ENCODE measurements around the gene KCNN3. TPM values are rescaled to one million over a fixed set of nuclear protein-coding genes. Genes with fewer than 3 reads are reported as not detected.

Gene KCNN3
- total and polyA plus RNA-seq, 2 donors (not counting 1 experiment from before 2014, with no cell fraction given), result 0.17 to 0.82 TPM

DNA sequence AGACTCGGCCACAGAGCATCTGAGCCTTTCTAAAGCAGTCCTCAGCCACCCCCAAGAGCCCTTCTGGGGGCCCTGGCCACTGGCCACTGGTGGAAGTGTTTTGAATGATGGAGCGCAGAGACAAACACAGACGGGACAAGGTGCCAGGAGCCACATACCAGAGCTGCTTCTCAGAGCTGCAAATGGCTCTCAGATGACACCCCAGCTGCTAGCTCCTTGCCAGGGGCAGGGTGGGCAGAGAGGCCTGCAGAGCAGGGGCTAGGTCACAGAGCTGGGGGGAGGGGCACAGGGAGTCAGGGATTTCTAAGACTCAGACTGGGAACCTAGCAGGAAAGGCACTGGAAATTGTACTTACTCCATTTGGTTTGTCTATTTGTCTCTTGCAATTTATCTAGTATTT, 30.4 kb downstream of the KCNN3 start:
- peaks cover 20% of the 10 kb centered on the region for H3K27me3 Mint-ChIP-seq
- DNase-seq (no peak), ATAC-seq (ENCODE audit: low read depth) (no peak)
- H3K4me1 Mint-ChIP-seq, result peaks cover 16% of the 10 kb centered on the region
- H3K4me3 ChIP-seq (ENCODE audit: control extremely low read depth in 1 of 5, extremely low read depth in 1 of 5, insufficient read depth in 1 of 5, low read depth in 2 of 5, low read length in 4 of 5), result no peak overlapping the region
- no peaks in the 10 kb centered on the region for H3K9me3 ChIP-seq (ENCODE audit: control extremely low read depth in 1 of 3, control insufficient read depth in 2 of 3, insufficient read depth in 1 of 3, low read length in 2 of 3)
- no peaks in the 10 kb centered on the region for H4K20me1 ChIP-seq (ENCODE audit: control insufficient read depth, insufficient read depth, low read length, poor library complexity, severe bottlenecking)
- no peak overlapping the region for H3K4me2 ChIP-seq (replicated peaks; ENCODE audit: low read depth, low read length, poor library complexity, severe bottlenecking)
- H3K27ac Mint-ChIP-seq, result no peak overlapping the region
- peaks cover 0 to 2% (median 0%) of the 10 kb centered on the region in 4 experiments for H3K27me3 ChIP-seq (replicated peaks in 1 of 4; ENCODE audit: control extremely low read depth in 1 of 4, control insufficient read depth in 3 of 4, insufficient read depth in 4 of 4, low read length in 3 of 4)
- H3K9ac ChIP-seq (ENCODE audit: low read length), result no peak overlapping the region
- H3K4me3 Mint-ChIP-seq, result no peak overlapping the region
- H2AFZ ChIP-seq (ENCODE audit: insufficient read depth, low read depth, low read length, poor library complexity, severe bottlenecking), result no peak overlapping the region
- H3K4me1 ChIP-seq (ENCODE audit: control insufficient read depth in 2 of 2, insufficient read depth in 2 of 2, low read length in 2 of 2), result peaks cover 0 to 18% of the 10 kb centered on the region in 2 donors
- intact Hi-C loops (cut with micrococcal nuclease), result no loop called here
- ChIA-PET POLR2A (no interaction called here), CTCF (no interaction called here)
- TF ChIP-seq, protein P1, sequence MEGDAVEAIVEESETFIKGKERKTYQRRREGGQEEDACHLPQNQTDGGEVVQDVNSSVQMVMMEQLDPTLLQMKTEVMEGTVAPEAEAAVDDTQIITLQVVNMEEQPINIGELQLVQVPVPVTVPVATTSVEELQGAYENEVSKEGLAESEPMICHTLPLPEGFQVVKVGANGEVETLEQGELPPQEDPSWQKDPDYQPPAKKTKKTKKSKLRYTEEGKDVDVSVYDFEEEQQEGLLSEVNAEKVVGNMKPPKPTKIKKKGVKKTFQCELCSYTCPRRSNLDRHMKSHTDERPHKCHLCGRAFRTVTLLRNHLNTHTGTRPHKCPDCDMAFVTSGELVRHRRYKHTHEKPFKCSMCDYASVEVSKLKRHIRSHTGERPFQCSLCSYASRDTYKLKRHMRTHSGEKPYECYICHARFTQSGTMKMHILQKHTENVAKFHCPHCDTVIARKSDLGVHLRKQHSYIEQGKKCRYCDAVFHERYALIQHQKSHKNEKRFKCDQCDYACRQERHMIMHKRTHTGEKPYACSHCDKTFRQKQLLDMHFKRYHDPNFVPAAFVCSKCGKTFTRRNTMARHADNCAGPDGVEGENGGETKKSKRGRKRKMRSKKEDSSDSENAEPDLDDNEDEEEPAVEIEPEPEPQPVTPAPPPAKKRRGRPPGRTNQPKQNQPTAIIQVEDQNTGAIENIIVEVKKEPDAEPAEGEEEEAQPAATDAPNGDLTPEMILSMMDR (IDR thresholded peaks at IDR 0.05), result no peak
- no peak for TF ChIP-seq EZH2 (IDR thresholded peaks at IDR 0.05; ENCODE audit: borderline replicate concordance, insufficient read depth, low read depth, low read length, poor library complexity, severe bottlenecking)
- WGBS (ENCODE audit: insufficient coverage), result 93% methylated on average over 3 of the region's 3 CpGs
- no peaks in the 10 kb centered on the region for H3K9me3 Mint-ChIP-seq (ENCODE audit: insufficient read depth)
- no peaks in the 10 kb centered on the region for H3K79me2 ChIP-seq (ENCODE audit: control insufficient read depth, insufficient read depth, low read length)
- no peak overlapping the region for H3K27ac ChIP-seq (ENCODE audit: low read length in 2 of 2)
- H3K36me3 ChIP-seq (replicated peaks in 1 of 2; ENCODE audit: control extremely low read depth in 1 of 2, control insufficient read depth in 1 of 2, extremely low read depth in 1 of 2, insufficient read depth in 2 of 2, low read length in 1 of 2), result no peaks in the 10 kb centered on the region

DNA sequence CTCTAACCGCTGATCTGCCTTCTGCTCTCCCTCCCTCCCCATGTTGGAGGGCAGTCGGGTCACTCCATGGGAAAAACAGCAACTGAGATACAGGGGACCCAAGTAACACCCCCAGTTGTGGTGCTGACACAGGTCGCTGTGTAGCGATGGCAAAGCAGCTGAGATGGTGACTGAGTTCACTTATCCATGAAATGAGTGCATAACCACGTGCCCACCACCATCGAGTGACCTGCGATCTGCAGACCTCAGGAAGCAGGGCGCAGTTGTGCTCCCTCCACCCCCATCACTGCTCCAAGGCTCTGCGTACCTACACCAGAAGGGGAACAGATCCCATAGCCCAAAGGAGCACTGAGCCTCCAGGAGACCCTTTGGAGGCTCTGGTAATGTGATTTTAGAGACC, 31.1 kb downstream of the KCNN3 start:
- ATAC-seq (ENCODE audit: low read depth), result no peak
- peaks cover 0 to 2% (median 0%) of the 10 kb centered on the region in 4 experiments for H3K27me3 ChIP-seq (replicated peaks in 1 of 4; ENCODE audit: control extremely low read depth in 1 of 4, control insufficient read depth in 3 of 4, insufficient read depth in 4 of 4, low read length in 3 of 4)
- TF ChIP-seq EZH2 (IDR thresholded peaks at IDR 0.05; ENCODE audit: borderline replicate concordance, insufficient read depth, low read depth, low read length, poor library complexity, severe bottlenecking), result no peak
- TF ChIP-seq, protein P1 (IDR thresholded peaks at IDR 0.05), result no peak
- no peak overlapping the region for H3K27ac ChIP-seq (ENCODE audit: low read length in 2 of 2)
- 84% methylated on average over 8 of the region's 9 CpGs for WGBS (ENCODE audit: insufficient coverage)
- no peak overlapping the region for H3K4me3 ChIP-seq (ENCODE audit: control extremely low read depth in 1 of 5, extremely low read depth in 1 of 5, insufficient read depth in 1 of 5, low read depth in 2 of 5, low read length in 4 of 5)
- no peak overlapping the region for H3K27ac Mint-ChIP-seq
- no peaks in the 10 kb centered on the region for H4K20me1 ChIP-seq (ENCODE audit: control insufficient read depth, insufficient read depth, low read length, poor library complexity, severe bottlenecking)
- POLR2A ChIA-PET, result no interaction called here
- H3K79me2 ChIP-seq (ENCODE audit: control insufficient read depth, insufficient read depth, low read length), result no peaks in the 10 kb centered on the region
- H3K4me2 ChIP-seq (replicated peaks; ENCODE audit: low read depth, low read length, poor library complexity, severe bottlenecking), result no peak overlapping the region
- no peak for DNase-seq
- CTCF ChIA-PET, result no interaction called here
- H2AFZ ChIP-seq (ENCODE audit: insufficient read depth, low read depth, low read length, poor library complexity, severe bottlenecking), result no peak overlapping the region
- H3K27me3 Mint-ChIP-seq, result peaks cover 21% of the 10 kb centered on the region
- intact Hi-C loops (cut with micrococcal nuclease), result no loop called here
- no peaks in the 10 kb centered on the region for H3K9me3 Mint-ChIP-seq (ENCODE audit: insufficient read depth)
- no peaks in the 10 kb centered on the region for H3K36me3 ChIP-seq (replicated peaks in 1 of 2; ENCODE audit: control extremely low read depth in 1 of 2, control insufficient read depth in 1 of 2, extremely low read depth in 1 of 2, insufficient read depth in 2 of 2, low read length in 1 of 2)
- peaks cover 13% of the 10 kb centered on the region for H3K4me1 Mint-ChIP-seq
- no peak overlapping the region for H3K9ac ChIP-seq (ENCODE audit: low read length)
- peaks cover 0 to 14% of the 10 kb centered on the region in 2 donors for H3K4me1 ChIP-seq (ENCODE audit: control insufficient read depth in 2 of 2, insufficient read depth in 2 of 2, low read length in 2 of 2)
- no peak overlapping the region for H3K4me3 Mint-ChIP-seq
- no peaks in the 10 kb centered on the region for H3K9me3 ChIP-seq (ENCODE audit: control extremely low read depth in 1 of 3, control insufficient read depth in 2 of 3, insufficient read depth in 1 of 3, low read length in 2 of 3)

All from B cell (primary cell).